ENCODE measurements around the gene EBLN1. TPM values are rescaled to one million over a fixed set of nuclear protein-coding genes. Genes with fewer than 3 reads are reported as not detected.
A peak's percentile ranks its signal among the peaks of the same experiment; 100 is the strongest.

The EBLN1 gene
- polyA plus RNA-seq, 4 donors, result not detected

GRCh38 chr10:22231260-22231659 lies 13.4 kb upstream of the EBLN1 start:
- H3K27ac ChIP-seq (ENCODE audit: low read depth in 1 of 3, low read length in 2 of 3), result no peak overlapping the region
- FAIRE-seq, result no peak
- DNase-seq, result no peak
- no peak overlapping the region for H3K4me3 ChIP-seq (ENCODE audit: low read depth in 1 of 3, low read length in 3 of 3)
- 83 to 87% (median 86%) methylated on average over 1 of the region's 1 CpG for WGBS, 3 donors
- no peaks in the 10 kb centered on the region for H3K4me1 ChIP-seq (ENCODE audit: control insufficient read depth in 3 of 3, insufficient read depth in 2 of 3, low read depth in 1 of 3, low read length in 2 of 3)
- H3K27me3 ChIP-seq (ENCODE audit: control insufficient read depth in 3 of 3, insufficient read depth in 3 of 3, low read length in 3 of 3), result peaks cover 0 to 4% (median 3%) of the 10 kb centered on the region in 3 donors
- H3K9me3 ChIP-seq (ENCODE audit: control insufficient read depth in 2 of 2, insufficient read depth in 1 of 2, low read depth in 1 of 2, low read length in 1 of 2), result no peaks in the 10 kb centered on the region
- no peaks in the 10 kb centered on the region for H3K36me3 ChIP-seq (ENCODE audit: control insufficient read depth in 3 of 3, insufficient read depth in 2 of 3, low read depth in 1 of 3, low read length in 3 of 3)

- Histone ChIP-seq H3K36me3 (ENCODE audit: control insufficient read depth in 3 of 3, insufficient read depth in 2 of 3, low read depth in 1 of 3, low read length in 3 of 3) (no peaks in the 10 kb centered on the region), H3K4me1 (ENCODE audit: control insufficient read depth in 3 of 3, insufficient read depth in 2 of 3, low read depth in 1 of 3, low read length in 2 of 3) (no peaks in the 10 kb centered on the region), H3K4me3 (ENCODE audit: low read depth in 1 of 3, low read length in 3 of 3) (peak overlapping the region in 2 of 3 donors; percentile 28 to 86), H3K27me3 (ENCODE audit: control insufficient read depth in 3 of 3, insufficient read depth in 3 of 3, low read length in 3 of 3) (peaks cover 0 to 5% (median 4%) of the 10 kb centered on the region in 3 donors), H3K27ac (ENCODE audit: low read depth in 1 of 3, low read length in 2 of 3) (peak overlapping the region in 1 of 3 donors; percentile 11), H3K9me3 (ENCODE audit: control insufficient read depth in 2 of 2, insufficient read depth in 1 of 2, low read depth in 1 of 2, low read length in 1 of 2) (no peaks in the 10 kb centered on the region)
- FAIRE-seq (no peak), DNase-seq (peak; percentile 40 to 47)
- WGBS, 3 donors, result 0 to 2% (median 0%) methylated on average over 20 of the region's 20 CpGs
Measured at GRCh38 chr10:22230158-22230833, 12.5 kb upstream of the EBLN1 start.

- Histone ChIP-seq H3K36me3 (ENCODE audit: control insufficient read depth in 3 of 3, insufficient read depth in 2 of 3, low read depth in 1 of 3, low read length in 3 of 3) (no peaks in the 10 kb centered on the region), H3K27ac (ENCODE audit: low read depth in 1 of 3, low read length in 2 of 3) (no peak overlapping the region), H3K27me3 (ENCODE audit: control insufficient read depth in 3 of 3, insufficient read depth in 3 of 3, low read length in 3 of 3) (peaks cover 0 to 5% (median 4%) of the 10 kb centered on the region in 3 donors), H3K9me3 (ENCODE audit: control insufficient read depth in 2 of 2, insufficient read depth in 1 of 2, low read depth in 1 of 2, low read length in 1 of 2) (no peaks in the 10 kb centered on the region), H3K4me3 (ENCODE audit: low read depth in 1 of 3, low read length in 3 of 3) (peak overlapping the region in 2 of 3 donors; percentile 69 to 86), H3K4me1 (ENCODE audit: control insufficient read depth in 3 of 3, insufficient read depth in 2 of 3, low read depth in 1 of 3, low read length in 2 of 3) (no peaks in the 10 kb centered on the region)
- FAIRE-seq (no peak), DNase-seq (peak in 1 of 2 donors; percentile 14)
- 3 to 10% (median 3%) methylated on average over 6 of the region's 6 CpGs for WGBS, 3 donors
Measured at GRCh38 chr10:22229802-22230157, 12.0 kb upstream of the EBLN1 start.

GRCh38 chr10:22228943-22229801 lies 11.4 kb upstream of the EBLN1 start:
- Histone ChIP-seq H3K27ac (ENCODE audit: low read depth in 1 of 3, low read length in 2 of 3) (peak overlapping the region in 2 of 3 donors; percentile 91 to 96), H3K4me1 (ENCODE audit: control insufficient read depth in 3 of 3, insufficient read depth in 2 of 3, low read depth in 1 of 3, low read length in 2 of 3) (no peaks in the 10 kb centered on the region), H3K27me3 (ENCODE audit: control insufficient read depth in 3 of 3, insufficient read depth in 3 of 3, low read length in 3 of 3) (peaks cover 0 to 5% (median 4%) of the 10 kb centered on the region in 3 donors), H3K4me3 (ENCODE audit: low read depth in 1 of 3, low read length in 3 of 3) (peak overlapping the region; percentile 69 to 86 (median 69)), H3K9me3 (ENCODE audit: control insufficient read depth in 2 of 2, insufficient read depth in 1 of 2, low read depth in 1 of 2, low read length in 1 of 2) (no peaks in the 10 kb centered on the region), H3K36me3 (ENCODE audit: control insufficient read depth in 3 of 3, insufficient read depth in 2 of 3, low read depth in 1 of 3, low read length in 3 of 3) (no peaks in the 10 kb centered on the region)
- DNase-seq, result peak; percentile 77 to 92
- no peak for FAIRE-seq
- WGBS, 3 donors, result 0 to 1% (median 1%) methylated on average over 63 to 65 of the region's 65 CpGs

GRCh38 chr10:22228167-22228938 lies 10.5 kb upstream of the EBLN1 start:
- DNase-seq (no peak), FAIRE-seq (peak; percentile 84)
- Histone ChIP-seq H3K4me3 (ENCODE audit: low read depth in 1 of 3, low read length in 3 of 3) (peak overlapping the region in 2 of 3 donors; percentile 69 to 86), H3K9me3 (ENCODE audit: control insufficient read depth in 2 of 2, insufficient read depth in 1 of 2, low read depth in 1 of 2, low read length in 1 of 2) (no peaks in the 10 kb centered on the region), H3K36me3 (ENCODE audit: control insufficient read depth in 3 of 3, insufficient read depth in 2 of 3, low read depth in 1 of 3, low read length in 3 of 3) (no peaks in the 10 kb centered on the region), H3K4me1 (ENCODE audit: control insufficient read depth in 3 of 3, insufficient read depth in 2 of 3, low read depth in 1 of 3, low read length in 2 of 3) (no peaks in the 10 kb centered on the region), H3K27me3 (ENCODE audit: control insufficient read depth in 3 of 3, insufficient read depth in 3 of 3, low read length in 3 of 3) (peaks cover 0 to 5% (median under 1%) of the 10 kb centered on the region in 3 donors), H3K27ac (ENCODE audit: low read depth in 1 of 3, low read length in 2 of 3) (peak overlapping the region in 2 of 3 donors; percentile 91 to 96)
- WGBS, 3 donors, result 42 to 49% (median 48%) methylated on average over 9 of the region's 9 CpGs

DNA sequence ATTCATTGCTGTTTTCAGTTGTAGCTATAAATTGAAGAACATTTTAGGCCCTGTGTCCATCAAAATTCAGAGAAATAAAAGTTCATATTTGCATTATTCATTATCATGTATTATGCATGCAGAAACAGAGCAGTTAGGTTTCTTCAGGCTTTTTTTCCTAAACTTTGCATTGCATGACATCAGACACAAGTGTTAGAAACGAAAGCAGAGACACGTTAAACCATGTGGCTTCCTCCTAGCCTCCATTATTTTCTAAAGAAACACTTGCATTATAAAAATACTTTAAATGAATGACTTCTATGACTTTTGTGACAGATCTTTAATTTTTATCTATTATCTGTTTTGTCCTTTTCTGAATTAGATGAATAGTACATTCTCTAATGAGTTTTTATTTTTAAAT lies 8.8 kb upstream of the EBLN1 start:
- Histone ChIP-seq H3K9me3 (ENCODE audit: control insufficient read depth in 2 of 2, insufficient read depth in 1 of 2, low read depth in 1 of 2, low read length in 1 of 2) (no peaks in the 10 kb centered on the region), H3K4me1 (ENCODE audit: control insufficient read depth in 3 of 3, insufficient read depth in 2 of 3, low read depth in 1 of 3, low read length in 2 of 3) (no peaks in the 10 kb centered on the region), H3K4me3 (ENCODE audit: low read depth in 1 of 3, low read length in 3 of 3) (no peak overlapping the region), H3K27ac (ENCODE audit: low read depth in 1 of 3, low read length in 2 of 3) (no peak overlapping the region), H3K36me3 (ENCODE audit: control insufficient read depth in 3 of 3, insufficient read depth in 2 of 3, low read depth in 1 of 3, low read length in 3 of 3) (no peaks in the 10 kb centered on the region), H3K27me3 (ENCODE audit: control insufficient read depth in 3 of 3, insufficient read depth in 3 of 3, low read length in 3 of 3) (peaks cover 0 to 2% (median 0%) of the 10 kb centered on the region in 3 donors)
- FAIRE-seq (no peak), DNase-seq (no peak)
- WGBS, 3 donors, result 78 to 84% (median 84%) methylated on average over 2 of the region's 2 CpGs

DNA sequence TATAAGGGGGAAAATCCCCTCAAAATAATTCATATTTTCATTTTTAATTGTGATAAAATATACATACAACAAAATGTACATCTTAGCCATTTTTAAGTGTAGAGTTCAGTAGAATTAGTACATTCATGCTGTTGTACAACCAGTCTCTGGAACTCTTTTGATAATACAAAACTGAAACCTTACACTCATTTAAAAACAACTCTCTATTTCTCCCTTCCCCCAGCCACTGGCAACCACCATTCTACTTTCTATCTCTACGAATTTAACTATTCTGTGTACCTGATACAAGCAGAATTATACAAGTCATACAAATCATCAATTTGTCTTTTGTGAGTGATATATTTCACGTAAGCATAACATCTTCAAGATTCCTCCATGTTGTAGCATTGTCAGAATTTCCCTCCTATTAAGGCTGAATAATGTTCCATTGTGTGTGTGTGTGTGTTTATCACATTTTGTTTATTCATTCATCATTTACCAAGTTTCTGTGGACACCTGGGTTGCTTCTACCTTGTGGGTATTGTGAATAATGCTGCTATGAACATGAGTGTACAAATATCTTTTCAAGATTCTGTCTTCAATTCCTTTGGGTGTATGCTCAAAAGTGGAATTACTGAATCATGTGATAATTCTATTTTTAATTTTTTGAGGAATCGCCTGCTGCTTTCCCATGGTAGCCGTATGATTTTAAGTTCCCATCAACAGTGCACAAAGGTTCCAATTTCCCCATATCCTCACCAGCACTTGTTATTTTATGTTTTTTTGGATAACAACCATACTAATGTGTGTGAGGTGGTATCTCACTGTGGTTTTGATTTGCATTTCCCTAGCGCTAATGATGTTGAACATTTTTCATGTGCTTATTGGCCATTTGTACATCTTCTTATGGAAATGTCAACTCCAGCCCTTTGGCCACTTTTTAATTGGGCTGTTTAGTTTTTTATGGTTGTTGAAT lies 4.7 kb upstream of the EBLN1 start:
- FAIRE-seq (no peak), DNase-seq (no peak)
- WGBS, 3 donors, result 81 to 87% (median 83%) methylated on average over 5 of the region's 5 CpGs
- Histone ChIP-seq H3K9me3 (ENCODE audit: control insufficient read depth in 2 of 2, insufficient read depth in 1 of 2, low read depth in 1 of 2, low read length in 1 of 2) (no peaks in the 10 kb centered on the region), H3K27ac (ENCODE audit: low read depth in 1 of 3, low read length in 2 of 3) (no peak overlapping the region), H3K36me3 (ENCODE audit: control insufficient read depth in 3 of 3, insufficient read depth in 2 of 3, low read depth in 1 of 3, low read length in 3 of 3) (no peaks in the 10 kb centered on the region), H3K4me1 (ENCODE audit: control insufficient read depth in 3 of 3, insufficient read depth in 2 of 3, low read depth in 1 of 3, low read length in 2 of 3) (no peaks in the 10 kb centered on the region), H3K4me3 (ENCODE audit: low read depth in 1 of 3, low read length in 3 of 3) (no peak overlapping the region), H3K27me3 (ENCODE audit: control insufficient read depth in 3 of 3, insufficient read depth in 3 of 3, low read length in 3 of 3) (peaks cover 0 to 2% (median 0%) of the 10 kb centered on the region in 3 donors)

Measured in small intestine (tissue), 7 donors.